Thymus (tissue), 11 donors: ENCODE results near the gene OSBPL10. TPM values are rescaled to one million over a fixed set of nuclear protein-coding genes. Genes with fewer than 3 reads are reported as not detected.
A peak's percentile ranks its signal among the peaks of the same experiment; 100 is the strongest.

Experiments used
- DNase-seq, 9 donors: peaks; one replicate each; pipeline ENCODE4 v3.0.0-alpha.2; 2013; ENCODE audit warnings: low spot score in 9 of 9, low read depth in 6 of 9, missing footprints in 1 of 9
- H3K27ac ChIP-seq, 2 donors: one replicate each; pipeline ENCODE4 v1.5.1; 2013; ENCODE audit warnings: control low read depth in 1 of 2, low read depth in 1 of 2, low read length in 1 of 2, mild to moderate bottlenecking in 1 of 2, moderate library complexity in 1 of 2
- H3K27me3 ChIP-seq, 2 donors: one replicate each; pipeline ENCODE4 v1.5.1; 2013; ENCODE audit warnings: low read length in 1 of 2; ENCODE audit not compliant: control insufficient read depth in 2 of 2, insufficient read depth in 1 of 2
- H3K36me3 ChIP-seq, 2 donors: one replicate each; pipeline ENCODE4 v1.5.1; 2013; ENCODE audit warnings: low read length in 1 of 2, mild to moderate bottlenecking in 1 of 2, moderate library complexity in 1 of 2; ENCODE audit not compliant: control insufficient read depth in 2 of 2, insufficient read depth in 2 of 2
- H3K4me1 ChIP-seq, 2 donors: one replicate each; pipeline ENCODE4 v1.5.1; 2013; ENCODE audit warnings: low read length in 2 of 2; ENCODE audit not compliant: control insufficient read depth in 2 of 2, insufficient read depth in 2 of 2
- H3K4me3 ChIP-seq, 2 donors: one replicate each; pipeline ENCODE4 v1.5.1; 2013; ENCODE audit warnings: low read length in 2 of 2, control low read depth in 1 of 2, mild to moderate bottlenecking in 1 of 2
- H3K9me3 ChIP-seq, 2 donors: one replicate each; pipeline ENCODE4 v1.5.1; 2013; ENCODE audit warnings: low read length in 1 of 2, mild to moderate bottlenecking in 1 of 2; ENCODE audit not compliant: control insufficient read depth in 2 of 2, insufficient read depth in 1 of 2
- WGBS: extraction: QIAGEN DNeasy Blood & Tissue Kit; methylation state at CpG from one replicate; pipeline ENCODE4 v1.1.7; 2013; 5-methylcytosine and 5-hydroxymethylcytosine counted together
- polyA plus RNA-seq: library from polyadenylated mRNA; stranded (reverse); fragments of 200-250 nt; gene quantifications from one replicate; pipeline ENCODE4 v1.2.3, GENCODE V29; 2013
- total RNA-seq: library from RNA; stranded (reverse); fragments of 120-200 nt; gene quantifications from one replicate; pipeline ENCODE4 v1.2.4, GENCODE V29; 2013
- donor health status: healthy.

The OSBPL10 gene
- total and polyA plus RNA-seq, 2 donors = 1.4 to 2.1 TPM

GRCh38 chr3:31836131-31837075 is 144.7 kb downstream of the OSBPL10 start:
- H3K4me1 ChIP-seq = no peaks in the 10 kb centered on the region
- H3K36me3 ChIP-seq = no peaks in the 10 kb centered on the region
- no peaks in the 10 kb centered on the region for H3K9me3 ChIP-seq
- H3K4me3 ChIP-seq = no peak overlapping the region
- WGBS = 93% methylated on average over 6 of the region's 6 CpGs
- H3K27ac ChIP-seq = no peak overlapping the region
- DNase-seq = no peak
- no peaks in the 10 kb centered on the region for H3K27me3 ChIP-seq

DNA sequence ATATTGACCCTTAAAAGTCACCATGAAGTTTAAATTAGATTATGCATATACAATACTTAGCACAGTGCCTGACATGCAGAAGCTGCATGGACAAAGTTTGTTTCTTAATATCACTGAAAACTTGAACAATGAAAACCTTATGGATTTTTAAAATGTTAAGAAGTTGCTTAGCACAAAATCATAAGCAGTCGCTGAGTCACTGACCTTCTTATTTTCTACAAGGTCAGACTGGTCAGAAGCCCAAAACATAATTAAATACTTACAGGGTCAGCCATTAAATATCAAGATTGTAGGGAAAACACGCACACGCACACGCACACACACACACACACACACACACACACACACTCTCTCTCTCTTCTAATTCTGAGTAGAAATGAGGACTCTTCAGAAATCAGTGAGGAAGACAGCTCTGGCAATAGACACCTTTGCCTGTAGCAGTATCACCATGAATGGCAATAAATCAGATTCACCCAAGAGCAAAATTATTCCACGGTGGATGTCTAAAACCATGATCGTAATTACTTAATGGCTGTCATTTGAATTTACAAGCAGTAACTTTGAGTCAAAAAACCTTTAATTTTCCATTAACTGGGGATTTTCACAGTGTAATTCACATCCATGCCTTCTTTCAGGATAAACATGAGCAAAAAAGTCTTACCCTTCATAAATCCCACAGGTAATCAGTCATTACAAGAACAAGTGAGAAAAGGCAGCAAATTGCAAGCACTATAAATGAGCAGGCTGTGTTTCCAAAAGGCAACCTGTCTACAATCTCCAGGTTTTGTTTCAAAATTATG is 147.5 kb downstream of the OSBPL10 start:
- WGBS = 64% methylated on average over 6 of the region's 6 CpGs
- H3K9me3 ChIP-seq = no peaks in the 10 kb centered on the region
- no peak overlapping the region for H3K27ac ChIP-seq
- no peaks in the 10 kb centered on the region for H3K4me1 ChIP-seq
- no peaks in the 10 kb centered on the region for H3K36me3 ChIP-seq
- no peaks in the 10 kb centered on the region for H3K27me3 ChIP-seq
- no peak overlapping the region for H3K4me3 ChIP-seq
- DNase-seq = no peak

DNA sequence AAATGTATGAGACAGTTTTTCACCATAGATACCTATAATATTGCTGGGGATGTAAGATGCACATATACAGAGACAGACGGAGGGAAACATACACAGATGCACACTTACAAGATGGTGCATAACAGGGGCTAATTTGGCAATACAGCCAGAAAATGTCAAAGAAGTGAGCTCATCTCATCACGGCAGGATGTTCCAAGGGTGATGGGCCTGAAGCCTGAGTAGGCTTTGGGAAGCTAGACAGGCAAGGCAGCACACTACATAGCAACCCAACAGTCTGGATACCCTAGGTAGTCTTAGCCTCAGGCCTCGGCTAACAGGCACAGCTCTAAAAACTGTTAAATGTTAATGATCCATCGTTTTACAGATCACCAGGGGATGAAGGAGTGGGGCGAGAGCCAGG is 148.5 kb downstream of the OSBPL10 start:
- Histone ChIP-seq H3K4me3 (no peak overlapping the region), H3K27me3 (no peaks in the 10 kb centered on the region), H3K4me1 (no peaks in the 10 kb centered on the region), H3K36me3 (no peaks in the 10 kb centered on the region), H3K9me3 (no peaks in the 10 kb centered on the region), H3K27ac (no peak overlapping the region)
- DNase-seq = no peak
- 95% methylated on average over 5 of the region's 5 CpGs for WGBS

- no peak overlapping the region for H3K4me3 ChIP-seq
- H3K4me1 ChIP-seq = no peaks in the 10 kb centered on the region
- H3K27ac ChIP-seq = no peak overlapping the region
- H3K36me3 ChIP-seq = no peaks in the 10 kb centered on the region
- WGBS = 76% methylated on average over 4 of the region's 4 CpGs
- H3K27me3 ChIP-seq = no peaks in the 10 kb centered on the region
- DNase-seq = no peak
- H3K9me3 ChIP-seq = no peaks in the 10 kb centered on the region
These were observed 149.5 kb downstream of the OSBPL10 start for GRCh38 chr3:31831591-31831990.

DNA sequence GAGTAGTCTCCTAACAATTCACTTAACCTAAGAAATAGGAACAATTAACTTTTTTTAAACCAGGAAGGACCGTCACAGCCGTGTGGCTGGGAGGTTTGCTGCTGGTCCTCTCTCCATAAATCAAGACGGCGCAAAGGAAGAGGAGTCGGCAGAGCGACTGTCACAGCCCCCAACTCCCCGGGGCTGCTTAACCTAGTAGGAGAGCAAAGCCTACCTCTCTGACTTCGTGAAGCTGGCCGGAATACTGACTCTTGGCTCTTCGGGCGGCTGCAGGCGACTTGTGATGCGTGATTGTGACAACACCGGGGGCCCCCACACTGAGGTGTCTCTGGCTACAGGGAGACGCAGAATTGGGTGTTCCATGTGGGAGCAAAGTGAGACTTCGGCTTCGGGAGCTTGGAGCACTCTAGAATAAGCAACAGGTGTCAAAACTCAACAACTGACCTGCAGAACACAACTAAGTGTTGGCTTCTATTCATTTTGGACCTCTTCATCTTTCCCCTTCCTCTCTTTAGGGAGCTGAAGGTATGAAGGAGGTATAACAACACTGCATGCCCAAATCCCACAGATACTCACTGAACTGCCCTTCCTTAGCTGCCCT is 151.1 kb downstream of the OSBPL10 start:
- H3K9me3 ChIP-seq = no peaks in the 10 kb centered on the region
- no peak overlapping the region for H3K27ac ChIP-seq
- H3K4me3 ChIP-seq = no peak overlapping the region
- no peaks in the 10 kb centered on the region for H3K27me3 ChIP-seq
- no peaks in the 10 kb centered on the region for H3K36me3 ChIP-seq
- DNase-seq = no peak
- WGBS = 84% methylated on average over 17 of the region's 17 CpGs
- no peaks in the 10 kb centered on the region for H3K4me1 ChIP-seq

- peak in 3 of 9 donors; percentile 21 to 52 (median 22) for DNase-seq
- Histone ChIP-seq H3K27me3 (no peaks in the 10 kb centered on the region), H3K4me1 (no peaks in the 10 kb centered on the region), H3K27ac (no peak overlapping the region), H3K4me3 (no peak overlapping the region), H3K9me3 (no peaks in the 10 kb centered on the region), H3K36me3 (no peaks in the 10 kb centered on the region)
- 62% methylated on average over 6 of the region's 6 CpGs for WGBS
These were observed 152.1 kb downstream of the OSBPL10 start for GRCh38 chr3:31829010-31829409.

DNA sequence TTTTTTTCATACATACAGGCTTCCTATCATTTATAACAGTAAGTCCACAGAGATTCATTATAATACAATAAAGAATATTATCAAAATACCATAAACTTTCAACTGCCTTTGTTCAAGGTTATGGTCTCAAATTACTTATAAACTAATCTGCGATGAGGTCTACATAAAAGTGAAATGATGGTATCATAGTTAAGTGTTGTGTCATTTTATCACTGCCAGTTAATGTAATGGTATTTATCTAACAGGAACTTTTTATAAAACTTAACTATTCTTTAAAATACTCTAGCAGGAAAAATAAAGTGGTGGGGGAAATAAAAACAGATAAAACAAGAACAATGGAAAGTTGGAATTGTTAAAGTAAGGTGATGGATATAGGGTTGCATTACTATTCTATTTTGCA is 153.1 kb downstream of the OSBPL10 start:
- 99% methylated on average over 1 of the region's 1 CpG for WGBS
- no peaks in the 10 kb centered on the region for H3K27me3 ChIP-seq
- H3K4me3 ChIP-seq = no peak overlapping the region
- no peaks in the 10 kb centered on the region for H3K36me3 ChIP-seq
- DNase-seq = no peak
- H3K9me3 ChIP-seq = no peaks in the 10 kb centered on the region
- no peaks in the 10 kb centered on the region for H3K4me1 ChIP-seq
- no peak overlapping the region for H3K27ac ChIP-seq

GRCh38 chr3:31823184-31823583 is 157.9 kb downstream of the OSBPL10 start:
- Histone ChIP-seq H3K27ac (no peak overlapping the region), H3K27me3 (no peaks in the 10 kb centered on the region), H3K9me3 (no peaks in the 10 kb centered on the region), H3K4me1 (no peaks in the 10 kb centered on the region), H3K36me3 (no peaks in the 10 kb centered on the region), H3K4me3 (no peak overlapping the region)
- 94% methylated on average over 3 of the region's 3 CpGs for WGBS
- DNase-seq = no peak

- H3K36me3 ChIP-seq = no peaks in the 10 kb centered on the region
- no peak overlapping the region for H3K27ac ChIP-seq
- 91% methylated on average over 2 of the region's 2 CpGs for WGBS
- H3K27me3 ChIP-seq = no peaks in the 10 kb centered on the region
- H3K9me3 ChIP-seq = no peaks in the 10 kb centered on the region
- no peak for DNase-seq
- H3K4me1 ChIP-seq = peaks cover 5 to 8% of the 10 kb centered on the region in 2 donors
- H3K4me3 ChIP-seq = no peak overlapping the region
These were observed 159.9 kb downstream of the OSBPL10 start for GRCh38 chr3:31821118-31821517.
